KMS-11 (cell line): ENCODE measurements around the gene NKD1.

Experiments used
- H2AFZ ChIP-seq: fragments of 200-600 bp; sonication (generic); 2 replicates; pipeline ENCODE4 v1.6.1; 2016; ENCODE audit warnings: antibody characterized with exemption, mixed run types, low read depth
- H3K27ac ChIP-seq: fragments of 200-600 bp; sonication (generic); 2 replicates; pipeline ENCODE4 v1.6.1; 2016; ENCODE audit warnings: mild to moderate bottlenecking, mixed run types
- H3K27me3 ChIP-seq: fragments of 200-600 bp; sonication (generic); 2 replicates; pipeline ENCODE4 v1.6.1; 2017; ENCODE audit warnings: mild to moderate bottlenecking, low read depth, mixed run types, moderate library complexity; ENCODE audit not compliant: insufficient read depth
- H3K36me3 ChIP-seq: fragments of 200-600 bp; sonication (generic); 2 replicates; pipeline ENCODE4 v1.6.1; 2017; ENCODE audit warnings: mild to moderate bottlenecking, mixed run types; ENCODE audit not compliant: insufficient read depth
- H3K4me1 ChIP-seq: fragments of 200-600 bp; sonication (generic); 2 replicates; pipeline ENCODE4 v1.6.1; 2016; ENCODE audit warnings: mild to moderate bottlenecking, low read depth, mixed run types; ENCODE audit not compliant: poor library complexity, severe bottlenecking
- H3K4me2 ChIP-seq: fragments of 200-600 bp; sonication (generic); 2 replicates; pipeline ENCODE4 v1.7.0; 2016; ENCODE audit warnings: mild to moderate bottlenecking, mixed run types
- H3K4me3 ChIP-seq: fragments of 200-600 bp; sonication (generic); IDR thresholded peaks from 2 replicates; pipeline ENCODE4 v1.6.1; 2017; ENCODE audit warnings: low read depth, low read length, mixed read lengths; ENCODE audit not compliant: insufficient read depth
- H3K79me2 ChIP-seq: fragments of 200-600 bp; sonication (generic); 2 replicates; pipeline ENCODE4 v1.6.1; 2016; ENCODE audit warnings: low read depth, mixed run types; ENCODE audit not compliant: insufficient read depth
- H3K9ac ChIP-seq: fragments of 200-600 bp; sonication (generic); 2 replicates; pipeline ENCODE4 v1.6.1; 2016; ENCODE audit warnings: mild to moderate bottlenecking, mixed run types
- H4K20me1 ChIP-seq: fragments of 200-600 bp; sonication (generic); 2 replicates; pipeline ENCODE4 v1.6.1; 2016; ENCODE audit warnings: mild to moderate bottlenecking, mixed run types; ENCODE audit not compliant: insufficient read depth
- CTCF ChIP-seq: fragments of 200-600 bp; sonication (generic); conservative IDR thresholded peaks from 2 replicates; pipeline ENCODE4 v1.6.1; 2017; ENCODE audit warnings: low read depth, mild to moderate bottlenecking, antibody characterized with exemption, low read length, moderate library complexity, mixed read lengths

Gene NKD1

DNA sequence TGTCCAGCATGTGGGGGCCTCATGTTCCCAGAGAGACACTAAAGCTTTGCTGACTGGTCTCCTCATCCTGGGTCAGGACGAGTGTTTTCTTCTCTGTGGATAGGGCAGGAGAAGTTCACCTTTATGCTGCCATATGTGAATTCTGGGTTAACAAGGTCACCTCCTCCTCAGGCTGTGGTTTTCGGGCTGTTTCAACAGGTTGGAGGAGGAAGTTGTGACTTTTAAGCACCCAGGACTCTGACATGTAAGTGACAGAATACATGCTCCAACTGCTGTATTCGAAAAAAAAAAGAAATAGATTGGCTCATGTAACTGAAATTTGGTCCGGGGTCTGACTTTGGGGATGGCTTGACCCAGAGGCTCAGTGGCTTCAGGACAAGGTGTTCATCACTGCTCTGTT, 78.7 kb downstream of the NKD1 start:
- Histone ChIP-seq H3K27me3 (no peaks in the 10 kb centered on the region), H3K27ac (no peak overlapping the region), H3K4me1 (no peaks in the 10 kb centered on the region), H3K36me3 (no peaks in the 10 kb centered on the region), H3K79me2 (no peaks in the 10 kb centered on the region), H3K4me3 (no peak overlapping the region), H2AFZ (no peak overlapping the region), H4K20me1 (no peaks in the 10 kb centered on the region), H3K9ac (no peak overlapping the region), H3K4me2 (no peak overlapping the region)
- no peak for TF ChIP-seq CTCF

GRCh38 chr16:50627419-50627818, 79.2 kb downstream of the NKD1 start:
- Histone ChIP-seq H3K4me2 (no peak overlapping the region), H3K79me2 (no peaks in the 10 kb centered on the region), H3K9ac (no peak overlapping the region), H3K36me3 (no peaks in the 10 kb centered on the region), H4K20me1 (no peaks in the 10 kb centered on the region), H3K27ac (no peak overlapping the region), H3K4me1 (no peaks in the 10 kb centered on the region), H3K4me3 (no peak overlapping the region), H3K27me3 (no peaks in the 10 kb centered on the region), H2AFZ (no peak overlapping the region)
- no peak for TF ChIP-seq CTCF

- H3K27me3 ChIP-seq: no peaks in the 10 kb centered on the region
Measured at GRCh38 chr16:50628156-50628802, 80.1 kb downstream of the NKD1 start.

DNA sequence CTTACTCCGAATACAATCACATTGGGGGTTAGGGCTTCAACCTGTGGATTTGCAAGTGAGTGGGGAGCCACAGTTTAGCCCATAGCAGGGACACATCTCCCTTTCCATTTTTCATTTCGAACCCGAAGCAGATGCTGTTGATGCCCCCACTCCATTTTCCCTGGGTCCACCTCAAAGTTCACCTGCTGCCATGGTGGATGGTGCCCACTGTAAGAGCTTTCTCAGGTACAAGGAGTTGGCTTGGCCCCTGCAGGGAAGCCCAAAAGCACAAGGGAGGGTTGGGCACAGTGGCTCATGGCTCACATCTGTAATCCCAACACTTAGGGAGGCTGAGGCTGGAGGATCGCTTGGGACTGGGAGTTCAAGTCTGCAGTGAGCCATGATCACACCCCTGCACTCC, 81.1 kb downstream of the NKD1 start:
- Histone ChIP-seq H3K4me2 (no peak overlapping the region), H3K79me2 (no peaks in the 10 kb centered on the region), H3K27me3 (no peaks in the 10 kb centered on the region), H3K36me3 (no peaks in the 10 kb centered on the region), H2AFZ (no peak overlapping the region), H3K4me1 (no peaks in the 10 kb centered on the region), H3K4me3 (no peak overlapping the region), H3K9ac (no peak overlapping the region), H3K27ac (no peak overlapping the region), H4K20me1 (no peaks in the 10 kb centered on the region)
- no peak for TF ChIP-seq CTCF

More at GRCh38 chr16:50628156-50628802, 80.1 kb downstream of the NKD1 start:
- TF ChIP-seq CTCF: no peak
- Histone ChIP-seq H4K20me1 (no peaks in the 10 kb centered on the region), H3K4me2 (no peak overlapping the region), H3K4me1 (no peaks in the 10 kb centered on the region), H3K27ac (no peak overlapping the region), H3K4me3 (no peak overlapping the region), H3K9ac (no peak overlapping the region), H2AFZ (no peak overlapping the region), H3K79me2 (no peaks in the 10 kb centered on the region), H3K36me3 (no peaks in the 10 kb centered on the region)
